K562 (cell line): ENCODE results near the gene ARHGEF3. TPM values are rescaled to one million over a fixed set of nuclear protein-coding genes. Genes with fewer than 3 reads are reported as not detected.
A peak's percentile ranks its signal among the peaks of the same experiment; 100 is the strongest.

Experiments
- CBFB ChIP-seq: sonication (generic); formaldehyde crosslinking; IDR thresholded peaks from 2 replicates; pipeline ENCODE4 v1.4.0; 2020; ENCODE audit warnings: mild to moderate bottlenecking, missing genetic modification reagents
- CC2D1A ChIP-seq: fragments of 450-650 bp; IDR thresholded peaks from 2 replicates; pipeline ENCODE4 v1.6.1; 2017; ENCODE audit warnings: mild to moderate bottlenecking
- CREB1 ChIP-seq, 2 experiments: sonication (generic) in 1 of 2; formaldehyde crosslinking in 1 of 2; IDR thresholded peaks; 2 replicates each; pipeline versions ENCODE4 v1.6.1 to v1.8.0; 2012 to 2022; ENCODE audit warnings: inconsistent platforms in 1 of 2, mild to moderate bottlenecking in 1 of 2, missing genetic modification reagents in 1 of 2, moderate library complexity in 1 of 2
- ELF2 ChIP-seq: fragments of 250-450 bp; sonication (Bioruptor Pico); IDR thresholded peaks from 2 replicates; pipeline ENCODE4 v1.5.0; 2021; ENCODE audit warnings: mild to moderate bottlenecking
- HSF4 ChIP-seq: fragments of 250-450 bp; sonication (Bioruptor Pico); IDR thresholded peaks from 2 replicates; pipeline ENCODE4 v2.1.2; 2022; ENCODE audit warnings: mild to moderate bottlenecking, moderate library complexity, borderline replicate concordance
- KDM4B ChIP-seq, 2 experiments: fragments of 450-650 bp in 1 of 2; sonication (generic) in 1 of 2; IDR thresholded peaks; 2 replicates each; pipeline ENCODE4 v1.6.1; 2016 to 2017; ENCODE audit warnings: borderline replicate concordance in 2 of 2, antibody characterized with exemption in 1 of 2, low read depth in 1 of 2, mild to moderate bottlenecking in 1 of 2
- MYBL2 ChIP-seq, 2 experiments: fragments of 450-650 bp in 1 of 2; sonication (generic) in 1 of 2; formaldehyde crosslinking in 1 of 2; IDR thresholded peaks; 2 replicates each; pipeline versions ENCODE4 v1.6.1 to v1.8.1; 2017 to 2022; ENCODE audit warnings: borderline replicate concordance in 1 of 2, inconsistent platforms in 1 of 2, low read depth in 1 of 2, mild to moderate bottlenecking in 1 of 2, missing genetic modification reagents in 1 of 2, moderate library complexity in 1 of 2
- RAD21 ChIP-seq, 2 experiments: fragments of 250-450 bp in 1 of 2; fragments of 450-650 bp in 1 of 2; sonication (Bioruptor Pico) in 1 of 2; formaldehyde crosslinking in 1 of 2; IDR thresholded peaks in 1 of 2; conservative IDR thresholded peaks in 1 of 2; 2 replicates each; pipeline versions ENCODE4 v1.4.0 to v1.8.0; 2020 to 2022; ENCODE audit warnings: mild to moderate bottlenecking in 2 of 2, moderate library complexity in 1 of 2
- RBBP5 ChIP-seq: fragments of 200-600 bp; sonication (generic); IDR thresholded peaks from 2 replicates; pipeline ENCODE4 v1.6.1; 2012; ENCODE audit warnings: borderline replicate concordance, mild to moderate bottlenecking, low read length, control low read depth, inconsistent platforms; ENCODE audit not compliant: insufficient read depth, poor library complexity, severe bottlenecking
- RBM15 ChIP-seq: fragments of 200-400 bp; formaldehyde crosslinking; IDR thresholded peaks from 2 replicates; pipeline ENCODE4 v1.6.1; 2018; ENCODE audit warnings: mild to moderate bottlenecking, low read length, moderate library complexity; ENCODE audit not compliant: insufficient read depth
- RERE ChIP-seq: sonication (generic); formaldehyde crosslinking; IDR thresholded peaks from 2 replicates; pipeline ENCODE4 v1.8.0; 2023; ENCODE audit warnings: missing genetic modification reagents, mild to moderate bottlenecking, borderline replicate concordance
- SMAD2 ChIP-seq: fragments of 150-350 bp; IDR thresholded peaks from 2 replicates; pipeline ENCODE4 v1.6.1; 2014; ENCODE audit warnings: low read depth, mild to moderate bottlenecking, low read length
- TCF7 ChIP-seq: sonication (generic); IDR thresholded peaks from 2 replicates; pipeline ENCODE4 v1.6.1; 2016; ENCODE audit warnings: antibody characterized with exemption, borderline replicate concordance
- TCFL5 ChIP-seq: fragments of 250-450 bp; sonication (Bioruptor Pico); conservative IDR thresholded peaks from 2 replicates; pipeline ENCODE4 v1.6.1; 2021; ENCODE audit warnings: mild to moderate bottlenecking, moderate library complexity, matching md5 sums
- U2AF1 ChIP-seq: fragments of 200-400 bp; formaldehyde crosslinking; optimal IDR thresholded peaks from 2 replicates; pipeline ENCODE3; 2017; ENCODE audit warnings: mild to moderate bottlenecking, low read depth, low read length, moderate library complexity
- ZBTB17 ChIP-seq: fragments of 450-650 bp; formaldehyde crosslinking; IDR thresholded peaks from 2 replicates; pipeline ENCODE4 v1.4.0; 2020; ENCODE audit warnings: mild to moderate bottlenecking
- ZKSCAN3 ChIP-seq: fragments of 250-450 bp; sonication (Bioruptor Pico); IDR thresholded peaks from 2 replicates; pipeline ENCODE4 v1.4.0; 2020
- ZNF232 ChIP-seq: sonication (generic); formaldehyde crosslinking; IDR thresholded peaks from 2 replicates; pipeline ENCODE4 v1.8.0; 2022; ENCODE audit warnings: mild to moderate bottlenecking, missing genetic modification reagents
- ZNF239 ChIP-seq: fragments of 250-450 bp; sonication (Bioruptor Pico); IDR thresholded peaks from 2 replicates; pipeline ENCODE4 v1.4.0; 2020; ENCODE audit warnings: mild to moderate bottlenecking
- polyA plus RNA-seq, 8 experiments: library from polyadenylated mRNA; depleted of rRNA in 4 of 8; stranded (reverse) in 5 of 8; unstranded in 3 of 8; fragments of >200 nt; fragmentation: Nextera tagmentation in 2 of 8; fragmentation: Illumina TruSeq in 1 of 8; extraction: Ambion mirVana in 2 of 8; extraction: Trizol in 1 of 8; gene quantifications; 2 replicates each; pipeline versions ENCODE4 v1.2.1 to v1.2.3, GENCODE V29; 2011 to 2014; ENCODE audit warnings: inconsistent platforms in 1 of 8, missing spikeins in 1 of 8
- total RNA-seq, 7 experiments: library from RNA; depleted of rRNA in 6 of 7; stranded (reverse); fragments of >200 nt in 6 of 7; fragmentation: Illumina TruSeq in 2 of 7; extraction: Trizol in 2 of 7; gene quantifications; 2 replicates each; pipeline versions ENCODE4 v1.2.1 to v1.2.3, GENCODE V29; 2011 to 2021; ENCODE audit warnings: low replicate concordance in 1 of 7
- TF ChIP-seq, protein P1 (sequence below): fragments of 250-450 bp; sonication (Bioruptor Pico); IDR thresholded peaks from 2 replicates; pipeline ENCODE4 v1.4.0; 2020; ENCODE audit warnings: mild to moderate bottlenecking

The ARHGEF3 gene
- total and polyA plus RNA-seq, 9 of the 15 experiments (the other 6 are each of a cell fraction or from before 2014, with no cell fraction given), result 0.77 to 2.7 (median 1.4) TPM

GRCh38 chr3:56683122-56683817 lies 118.5 kb downstream of the ARHGEF3 start, which contains the start of gene TASOR (continued):
- TF ChIP-seq RERE (CRISPR knock-in tag) (peak; percentile 16; the same call in 1 of the 2 replicates), ZKSCAN3 (CRISPR knock-in tag) (no peak), ZNF232 (CRISPR knock-in tag) (peak; percentile 83; the same call in 1 of the 2 replicates), MYBL2 (IDR thresholded peaks at IDR 0.05; ENCODE audit: low read depth) (no peak), MYBL2 (CRISPR knock-in tag; IDR thresholded peaks at IDR 0.05; ENCODE audit: borderline replicate concordance) (no peak), ZNF239 (no peak), U2AF1 (peak; percentile 40), HSF4 (CRISPR knock-in tag) (no peak), RBM15 (no peak), TCF7 (no peak), CC2D1A (no peak), CBFB (CRISPR knock-in tag) (peak; percentile 90), SMAD2 (no peak), CREB1 (IDR thresholded peaks at IDR 0.05) (no peak; the same call in 1 of the 2 replicates), CREB1 (CRISPR knock-in tag; IDR thresholded peaks at IDR 0.05) (peak; percentile 64), KDM4B (IDR thresholded peaks at IDR 0.05; ENCODE audit: borderline replicate concordance in 2 of 2, low read depth in 1 of 2) (no peak), RAD21 (CRISPR knock-in tag; conservative IDR thresholded peaks at IDR 0.05 in 1 of 2, IDR thresholded peaks at IDR 0.05 in 1 of 2) (no peak), ELF2 (peak; percentile 81), ZBTB17 (CRISPR knock-in tag) (peak; percentile 65; the same call in 1 of the 2 replicates), RBBP5 (no peak), TCFL5 (CRISPR knock-in tag) (no peak)
- TF ChIP-seq, protein P1, sequence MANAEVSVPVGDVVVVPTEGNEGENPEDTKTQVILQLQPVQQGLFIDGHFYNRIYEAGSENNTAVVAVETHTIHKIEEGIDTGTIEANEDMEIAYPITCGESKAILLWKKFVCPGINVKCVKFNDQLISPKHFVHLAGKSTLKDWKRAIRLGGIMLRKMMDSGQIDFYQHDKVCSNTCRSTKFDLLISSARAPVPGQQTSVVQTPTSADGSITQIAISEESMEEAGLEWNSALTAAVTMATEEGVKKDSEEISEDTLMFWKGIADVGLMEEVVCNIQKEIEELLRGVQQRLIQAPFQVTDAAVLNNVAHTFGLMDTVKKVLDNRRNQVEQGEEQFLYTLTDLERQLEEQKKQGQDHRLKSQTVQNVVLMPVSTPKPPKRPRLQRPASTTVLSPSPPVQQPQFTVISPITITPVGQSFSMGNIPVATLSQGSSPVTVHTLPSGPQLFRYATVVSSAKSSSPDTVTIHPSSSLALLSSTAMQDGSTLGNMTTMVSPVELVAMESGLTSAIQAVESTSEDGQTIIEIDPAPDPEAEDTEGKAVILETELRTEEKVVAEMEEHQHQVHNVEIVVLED, result peak; percentile 73
